Keratinocyte (primary cell): ENCODE data around the gene ECI1. TPM values are rescaled to one million over a fixed set of nuclear protein-coding genes. Genes with fewer than 3 reads are reported as not detected.

Experiments used
- DNase-seq: peaks from one replicate; pipeline ENCODE4 v3.0.0-alpha.2; 2011; ENCODE audit warnings: low read depth, missing footprints, low spot score
- FAIRE-seq: peaks from 2 replicates; lab custom pipeline; 2011; peaks lifted over from hg19 to GRCh38; lab: Jason Lieb, UNC
- H2AFZ ChIP-seq: 2 replicates; pipeline ENCODE4 v1.6.0; 2012; ENCODE audit warnings: low read length, control low read depth, inconsistent platforms; ENCODE audit not compliant: control insufficient read depth
- H3K27ac ChIP-seq: 2 replicates; pipeline ENCODE4 v1.5.1; 2011; ENCODE audit warnings: low read length; ENCODE audit not compliant: control insufficient read depth, insufficient read depth
- H3K27me3 ChIP-seq: 3 replicates; pipeline ENCODE4 v1.6.0; 2011; ENCODE audit warnings: low read length; ENCODE audit not compliant: control insufficient read depth, insufficient read depth; ENCODE audit errors: extremely low read depth
- H3K36me3 ChIP-seq, 2 experiments: 2 replicates in 1 of 2; 3 replicates in 1 of 2; pipeline ENCODE4 v1.5.1; 2011; ENCODE audit warnings: low read length in 2 of 2, mild to moderate bottlenecking in 1 of 2; ENCODE audit not compliant: control insufficient read depth in 2 of 2, insufficient read depth in 2 of 2; ENCODE audit errors: extremely low read depth in 1 of 2
- H3K4me1 ChIP-seq: 3 replicates; pipeline ENCODE4 v1.5.1; 2011; ENCODE audit warnings: low read length; ENCODE audit not compliant: control insufficient read depth, insufficient read depth; ENCODE audit errors: extremely low read depth
- H3K4me2 ChIP-seq: 3 replicates; pipeline ENCODE4 v1.6.0; 2011; ENCODE audit warnings: low read depth, low read length; ENCODE audit not compliant: control insufficient read depth, insufficient read depth; ENCODE audit errors: extremely low read depth
- H3K4me3 ChIP-seq, 3 experiments: fragments of 200-600 bp in 1 of 3; sonication (generic) in 1 of 3; 2 replicates in 2 of 3; 3 replicates in 1 of 3; pipeline ENCODE4 v1.5.1; 2011 to 2016; ENCODE audit warnings: low read length in 3 of 3, mild to moderate bottlenecking in 3 of 3, control low read depth in 2 of 3, inconsistent platforms in 1 of 3, low read depth in 1 of 3, mixed read lengths in 1 of 3, mixed run types in 1 of 3, moderate library complexity in 1 of 3; ENCODE audit not compliant: control insufficient read depth in 2 of 3, insufficient read depth in 2 of 3; ENCODE audit errors: extremely low read depth in 1 of 3
- H3K79me2 ChIP-seq: 2 replicates; pipeline ENCODE4 v1.6.0; 2012; ENCODE audit warnings: low read length; ENCODE audit not compliant: control insufficient read depth, insufficient read depth
- H3K9ac ChIP-seq: 3 replicates; pipeline ENCODE4 v1.6.0; 2011; ENCODE audit warnings: low read length; ENCODE audit not compliant: control insufficient read depth, insufficient read depth; ENCODE audit errors: extremely low read depth
- H3K9me1 ChIP-seq: 3 replicates; pipeline ENCODE4 v1.6.0; 2011; ENCODE audit warnings: low read length; ENCODE audit not compliant: control insufficient read depth, insufficient read depth; ENCODE audit errors: extremely low read depth
- H3K9me3 ChIP-seq: 2 replicates; pipeline ENCODE4 v1.5.1; 2012; ENCODE audit warnings: low read depth, low read length; ENCODE audit not compliant: control insufficient read depth
- H4K20me1 ChIP-seq: 3 replicates; pipeline ENCODE4 v1.6.0; 2011; ENCODE audit warnings: low read length; ENCODE audit not compliant: control insufficient read depth, insufficient read depth; ENCODE audit errors: extremely low read depth
- EZH2 ChIP-seq: IDR thresholded peaks from one replicate; pipeline ENCODE4 v1.6.1; 2012; ENCODE audit warnings: inconsistent platforms, mild to moderate bottlenecking, low read length, moderate library complexity
- dilution Hi-C: fragments of 300-500 bp; cut with MboI; formaldehyde crosslinking; loops from one replicate; pipeline ENCODE4 v1.7.0; 2020; ENCODE audit warnings: low sequenced_read_pairs; ENCODE audit not compliant: extremely low pct_ligation_motif_present
- polyA plus RNA-seq, 5 experiments: library from polyadenylated mRNA; depleted of rRNA in 3 of 5; stranded (reverse) in 3 of 5; stranded (forward) in 1 of 5; unstranded in 1 of 5; fragments of >200 nt; gene quantifications; 1 replicate in 1 of 5; 2 replicates in 3 of 5; 3 replicates in 1 of 5; pipeline versions ENCODE4 v1.2.1 to v1.2.3, GENCODE V29; 2011 to 2012; ENCODE audit warnings: missing spikeins in 2 of 5, low read depth in 1 of 5, low replicate concordance in 1 of 5
- TF ChIP-seq, protein P1 (sequence below), 3 experiments: IDR thresholded peaks in 1 of 3; conservative IDR thresholded peaks in 1 of 3; optimal IDR thresholded peaks in 1 of 3; 2 replicates in 2 of 3; 3 replicates in 1 of 3; pipeline versions ENCODE3 to v1.5.1; 2011; ENCODE audit warnings: low read length in 3 of 3, mild to moderate bottlenecking in 3 of 3, moderate library complexity in 2 of 3, control low read depth in 1 of 3, inconsistent platforms in 1 of 3; ENCODE audit not compliant: insufficient read depth in 2 of 3; ENCODE audit errors: extremely low read depth in 1 of 3

The ECI1 gene
- polyA plus RNA-seq, 1 donor (not counting 4 experiments of a cell fraction or from before 2014, with no cell fraction given): 19.7 TPM

DNA sequence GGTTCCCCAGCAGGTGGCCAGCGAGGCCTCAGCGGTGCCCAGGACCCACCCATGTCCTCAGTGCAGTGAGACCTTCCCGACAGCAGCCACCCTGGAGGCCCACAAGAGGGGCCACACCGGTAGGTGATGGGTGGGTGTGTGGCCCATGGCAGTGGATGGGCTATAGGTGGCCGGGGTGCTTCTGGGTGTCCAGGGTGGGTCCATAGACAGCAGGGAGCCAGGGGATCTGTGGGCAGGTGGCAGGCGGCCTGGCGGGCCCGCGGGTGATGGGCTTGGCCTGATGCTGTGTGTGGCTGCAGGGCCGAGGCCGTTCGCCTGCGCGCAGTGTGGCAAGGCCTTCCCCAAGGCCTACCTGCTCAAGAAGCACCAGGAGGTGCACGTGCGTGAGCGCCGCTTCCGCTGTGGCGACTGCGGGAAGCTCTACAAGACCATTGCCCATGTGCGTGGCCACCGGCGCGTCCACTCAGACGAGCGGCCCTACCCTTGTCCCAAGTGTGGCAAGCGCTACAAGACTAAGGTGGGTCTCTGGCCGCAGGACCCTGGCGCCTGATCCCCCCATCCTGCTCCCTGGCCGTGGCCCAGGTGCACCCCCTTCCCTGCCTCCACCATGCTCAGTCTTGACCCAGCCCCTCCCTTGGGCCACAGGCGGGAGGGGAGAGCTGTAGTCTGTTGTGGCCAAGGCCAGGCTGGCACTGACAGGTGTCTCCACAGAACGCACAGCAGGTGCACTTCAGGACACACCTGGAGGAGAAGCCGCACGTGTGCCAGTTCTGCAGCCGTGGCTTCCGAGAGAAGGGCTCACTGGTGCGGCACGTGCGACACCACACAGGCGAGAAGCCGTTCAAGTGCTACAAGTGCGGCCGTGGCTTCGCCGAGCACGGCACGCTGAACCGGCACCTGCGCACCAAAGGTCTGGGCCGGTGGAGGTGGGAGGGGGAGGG, 17.2 kb downstream of the ECI1 start:
- Histone ChIP-seq H3K27me3 (peaks cover 32% of the 10 kb centered on the region), H4K20me1 (peaks cover 10% of the 10 kb centered on the region), H3K9me1 (peaks cover 3% of the 10 kb centered on the region), H3K79me2 (no peaks in the 10 kb centered on the region), H3K36me3 (peaks cover 21 to 41% of the 10 kb centered on the region in 2 experiments), H3K4me1 (peaks cover 11% of the 10 kb centered on the region), H3K4me2 (no peak overlapping the region), H3K9me3 (no peaks in the 10 kb centered on the region), H2AFZ (no peak overlapping the region), H3K4me3 (no peak overlapping the region), H3K9ac (no peak overlapping the region), H3K27ac (no peak overlapping the region)
- FAIRE-seq (no peak), DNase-seq (no peak)
- dilution Hi-C loops: no loop called here
- no peak for TF ChIP-seq EZH2
- TF ChIP-seq, protein P1, sequence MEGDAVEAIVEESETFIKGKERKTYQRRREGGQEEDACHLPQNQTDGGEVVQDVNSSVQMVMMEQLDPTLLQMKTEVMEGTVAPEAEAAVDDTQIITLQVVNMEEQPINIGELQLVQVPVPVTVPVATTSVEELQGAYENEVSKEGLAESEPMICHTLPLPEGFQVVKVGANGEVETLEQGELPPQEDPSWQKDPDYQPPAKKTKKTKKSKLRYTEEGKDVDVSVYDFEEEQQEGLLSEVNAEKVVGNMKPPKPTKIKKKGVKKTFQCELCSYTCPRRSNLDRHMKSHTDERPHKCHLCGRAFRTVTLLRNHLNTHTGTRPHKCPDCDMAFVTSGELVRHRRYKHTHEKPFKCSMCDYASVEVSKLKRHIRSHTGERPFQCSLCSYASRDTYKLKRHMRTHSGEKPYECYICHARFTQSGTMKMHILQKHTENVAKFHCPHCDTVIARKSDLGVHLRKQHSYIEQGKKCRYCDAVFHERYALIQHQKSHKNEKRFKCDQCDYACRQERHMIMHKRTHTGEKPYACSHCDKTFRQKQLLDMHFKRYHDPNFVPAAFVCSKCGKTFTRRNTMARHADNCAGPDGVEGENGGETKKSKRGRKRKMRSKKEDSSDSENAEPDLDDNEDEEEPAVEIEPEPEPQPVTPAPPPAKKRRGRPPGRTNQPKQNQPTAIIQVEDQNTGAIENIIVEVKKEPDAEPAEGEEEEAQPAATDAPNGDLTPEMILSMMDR (optimal IDR thresholded peaks at IDR 0.05 in 1 of 3, IDR thresholded peaks at IDR 0.05 in 1 of 3, conservative IDR thresholded peaks at IDR 0.05 in 1 of 3; ENCODE audit: extremely low read depth in 1 of 3, insufficient read depth in 2 of 3, low read length in 3 of 3): no peak

DNA sequence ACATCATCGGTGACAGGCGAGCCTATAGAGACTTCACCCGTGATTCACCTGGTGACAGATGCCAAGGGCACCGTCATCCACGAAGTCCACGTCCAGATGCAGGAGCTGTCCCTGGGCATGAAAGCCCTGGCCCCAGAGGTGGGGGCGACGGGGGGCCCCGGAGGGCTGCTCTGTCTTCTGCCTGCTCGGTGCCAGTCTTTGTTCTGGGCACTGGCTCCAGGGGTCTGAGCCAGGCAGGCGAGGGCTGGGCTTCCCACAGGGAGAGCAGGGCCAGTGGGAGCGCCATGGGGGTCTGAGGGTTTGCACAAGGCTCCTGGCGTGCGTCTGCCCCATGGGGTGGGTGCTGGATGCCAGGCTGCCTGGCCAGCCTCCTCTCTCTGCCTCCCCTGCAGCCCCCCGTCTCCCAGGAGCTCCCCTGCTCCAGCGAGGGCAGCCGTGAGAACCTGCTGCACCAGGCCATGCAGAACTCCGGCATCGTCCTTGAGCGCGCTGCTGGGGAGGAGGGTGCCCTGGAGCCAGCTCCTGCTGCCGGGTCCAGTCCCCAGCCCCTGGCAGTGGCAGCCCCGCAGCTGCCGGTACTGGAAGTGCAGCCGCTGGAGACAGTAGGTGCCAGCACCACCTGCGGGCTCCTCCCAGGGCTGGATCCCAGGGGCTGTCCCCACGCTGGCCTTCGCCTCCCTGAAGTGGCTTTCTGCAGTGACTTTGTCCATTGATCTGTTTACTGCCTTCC, 18.2 kb downstream of the ECI1 start:
- no peak for DNase-seq
- Histone ChIP-seq H3K4me3 (no peak overlapping the region), H3K27ac (no peak overlapping the region), H3K9me3 (no peaks in the 10 kb centered on the region), H3K4me1 (peaks cover 11% of the 10 kb centered on the region), H3K9me1 (peaks cover 3% of the 10 kb centered on the region), H4K20me1 (peaks cover 10% of the 10 kb centered on the region), H3K36me3 (peaks cover 26 to 50% of the 10 kb centered on the region in 2 experiments), H3K27me3 (peaks cover 28% of the 10 kb centered on the region), H2AFZ (no peak overlapping the region), H3K79me2 (peaks cover 6% of the 10 kb centered on the region), H3K9ac (no peak overlapping the region), H3K4me2 (no peak overlapping the region)
- dilution Hi-C loops: no loop called here
- no peak for FAIRE-seq
- TF ChIP-seq EZH2: no peak
- TF ChIP-seq, protein P1 (optimal IDR thresholded peaks at IDR 0.05 in 1 of 3, IDR thresholded peaks at IDR 0.05 in 1 of 3, conservative IDR thresholded peaks at IDR 0.05 in 1 of 3; ENCODE audit: extremely low read depth in 1 of 3, insufficient read depth in 2 of 3, low read length in 3 of 3): no peak
